ENCODE measurements around the gene TERT.
"Not testable (repeated sequence)": the region's sequence is repeated elsewhere in the genome, so short reads cannot be mapped to it uniquely, and the experiment has no call there.

TERT gene

GRCh38 chr5:1285141-1285540, 9.7 kb downstream of the TERT start:
- Histone ChIP-seq H2BK5ac (ENCODE audit: low read length) (no peak overlapping the region), H3K27me3 (ENCODE audit: control insufficient read depth in 3 of 3, insufficient read depth in 3 of 3, low read depth in 1 of 3, low read length in 3 of 3) (peaks cover 0 to 3% (median 0%) of the 10 kb centered on the region in 3 experiments), H4K8ac (ENCODE audit: low read depth, low read length) (no peak overlapping the region), H3K14ac (ENCODE audit: low read length) (no peak overlapping the region), H2BK120ac (ENCODE audit: low read depth, low read length) (no peak overlapping the region), H2BK15ac (ENCODE audit: low read length) (no peak overlapping the region), H3K23ac (ENCODE audit: low read depth, low read length, poor library complexity) (peak overlapping the region; percentile 73), H3K9ac (ENCODE audit: low read depth, low read length, poor library complexity) (peak overlapping the region; percentile 60), H3K18ac (ENCODE audit: low read length) (no peak overlapping the region), H2AFZ (ENCODE audit: low read length) (no peak overlapping the region), H3K9me3 (replicated peaks in 1 of 2; ENCODE audit: control insufficient read depth in 2 of 2, insufficient read depth in 1 of 2, low read depth in 1 of 2, low read length in 2 of 2) (peaks cover 0 to 4% of the 10 kb centered on the region in 2 donors), H2AK5ac (ENCODE audit: low read depth, low read length) (no peak overlapping the region), H3K4ac (ENCODE audit: low read length) (no peak overlapping the region), H3K36me3 (replicated peaks in 1 of 2; ENCODE audit: control insufficient read depth in 2 of 2, insufficient read depth in 2 of 2, low read length in 2 of 2) (peaks cover 0 to 6% of the 10 kb centered on the region in 2 donors), H4K91ac (ENCODE audit: low read depth, low read length, poor library complexity) (no peak overlapping the region), H3K4me3 (ENCODE audit: low read length in 2 of 2) (no peak overlapping the region), H2BK12ac (ENCODE audit: low read length) (no peak overlapping the region), H3K4me1 (ENCODE audit: control insufficient read depth in 2 of 2, insufficient read depth in 1 of 2, low read depth in 1 of 2, low read length in 2 of 2) (no peaks in the 10 kb centered on the region), H3K4me2 (ENCODE audit: insufficient read depth, low read length, poor library complexity, severe bottlenecking) (no peak overlapping the region), H3K79me1 (ENCODE audit: low read depth, low read length) (peaks cover 10% of the 10 kb centered on the region), H3K27ac (replicated peaks; ENCODE audit: low read length) (no peak overlapping the region)
- WGBS, 2 donors (ENCODE audit: extremely low coverage in 2 of 2, insufficient read length in 2 of 2, insufficient replicate concordance in 1 of 2): no CpG with 5 or more reads among the region's 12 CpGs
- no peak for DNase-seq (ENCODE audit: low spot score)

GRCh38 chr5:1284336-1284970, 10.4 kb downstream of the TERT start:
- H2BK120ac ChIP-seq (ENCODE audit: low read depth, low read length); H3K18ac ChIP-seq (ENCODE audit: low read length); DNase-seq (ENCODE audit: low spot score); H3K4ac ChIP-seq (ENCODE audit: low read length); H2AK5ac ChIP-seq (ENCODE audit: low read depth, low read length); H3K36me3 ChIP-seq (replicated peaks in 1 of 2; ENCODE audit: control insufficient read depth in 2 of 2, insufficient read depth in 2 of 2, low read length in 2 of 2); H3K4me3 ChIP-seq (ENCODE audit: low read length in 2 of 2); H2BK15ac ChIP-seq (ENCODE audit: low read length); H3K14ac ChIP-seq (ENCODE audit: low read length); H3K9me3 ChIP-seq (replicated peaks in 1 of 2; ENCODE audit: control insufficient read depth in 2 of 2, insufficient read depth in 1 of 2, low read depth in 1 of 2, low read length in 2 of 2); H4K91ac ChIP-seq (ENCODE audit: low read depth, low read length, poor library complexity); H3K4me2 ChIP-seq (ENCODE audit: insufficient read depth, low read length, poor library complexity, severe bottlenecking); H3K27ac ChIP-seq (replicated peaks; ENCODE audit: low read length); H2BK5ac ChIP-seq (ENCODE audit: low read length); H2AFZ ChIP-seq (ENCODE audit: low read length); H3K27me3 ChIP-seq (ENCODE audit: control insufficient read depth in 3 of 3, insufficient read depth in 3 of 3, low read depth in 1 of 3, low read length in 3 of 3); H3K23ac ChIP-seq (ENCODE audit: low read depth, low read length, poor library complexity); H4K8ac ChIP-seq (ENCODE audit: low read depth, low read length); H3K79me1 ChIP-seq (ENCODE audit: low read depth, low read length); H3K4me1 ChIP-seq (ENCODE audit: control insufficient read depth in 2 of 2, insufficient read depth in 1 of 2, low read depth in 1 of 2, low read length in 2 of 2); H3K9ac ChIP-seq (ENCODE audit: low read depth, low read length, poor library complexity): not testable (repeated sequence)
- WGBS, 2 donors (ENCODE audit: extremely low coverage in 2 of 2, insufficient read length in 2 of 2, insufficient replicate concordance in 1 of 2): no CpG with 5 or more reads among the region's 27 CpGs
- peak overlapping the region; percentile 41 for H2BK12ac ChIP-seq (ENCODE audit: low read length)

- H3K4me3 ChIP-seq (ENCODE audit: low read length in 2 of 2): not testable (repeated sequence)
Measured at GRCh38 chr5:1283729-1284041, 11.2 kb downstream of the TERT start.

GRCh38 chr5:1282993-1283728, 11.7 kb downstream of the TERT start:
- H3K14ac ChIP-seq (ENCODE audit: low read length): peak overlapping the region; percentile 71
- H3K18ac ChIP-seq (ENCODE audit: low read length); H3K4me3 ChIP-seq (ENCODE audit: low read length in 2 of 2); H4K8ac ChIP-seq (ENCODE audit: low read depth, low read length); DNase-seq (ENCODE audit: low spot score); H2BK5ac ChIP-seq (ENCODE audit: low read length); H3K79me1 ChIP-seq (ENCODE audit: low read depth, low read length); H2AFZ ChIP-seq (ENCODE audit: low read length); H2BK15ac ChIP-seq (ENCODE audit: low read length); H3K4ac ChIP-seq (ENCODE audit: low read length); H3K27me3 ChIP-seq (ENCODE audit: control insufficient read depth in 3 of 3, insufficient read depth in 3 of 3, low read depth in 1 of 3, low read length in 3 of 3); H3K9ac ChIP-seq (ENCODE audit: low read depth, low read length, poor library complexity); H3K4me1 ChIP-seq (ENCODE audit: control insufficient read depth in 2 of 2, insufficient read depth in 1 of 2, low read depth in 1 of 2, low read length in 2 of 2); H3K27ac ChIP-seq (replicated peaks; ENCODE audit: low read length); H2BK120ac ChIP-seq (ENCODE audit: low read depth, low read length); H3K9me3 ChIP-seq (replicated peaks in 1 of 2; ENCODE audit: control insufficient read depth in 2 of 2, insufficient read depth in 1 of 2, low read depth in 1 of 2, low read length in 2 of 2); H3K36me3 ChIP-seq (replicated peaks in 1 of 2; ENCODE audit: control insufficient read depth in 2 of 2, insufficient read depth in 2 of 2, low read length in 2 of 2); H4K91ac ChIP-seq (ENCODE audit: low read depth, low read length, poor library complexity); H3K4me2 ChIP-seq (ENCODE audit: insufficient read depth, low read length, poor library complexity, severe bottlenecking); H2AK5ac ChIP-seq (ENCODE audit: low read depth, low read length); H2BK12ac ChIP-seq (ENCODE audit: low read length): not testable (repeated sequence)
- WGBS, 2 donors (ENCODE audit: extremely low coverage in 2 of 2, insufficient read length in 2 of 2, insufficient replicate concordance in 1 of 2): no CpG with 5 or more reads among the region's 40 CpGs
- peak overlapping the region; percentile 43 for H3K23ac ChIP-seq (ENCODE audit: low read depth, low read length, poor library complexity)

More at GRCh38 chr5:1283729-1284041, 11.2 kb downstream of the TERT start:
- not testable (repeated sequence) for H3K79me1 ChIP-seq (ENCODE audit: low read depth, low read length); H4K91ac ChIP-seq (ENCODE audit: low read depth, low read length, poor library complexity); H3K4me1 ChIP-seq (ENCODE audit: control insufficient read depth in 2 of 2, insufficient read depth in 1 of 2, low read depth in 1 of 2, low read length in 2 of 2); H3K18ac ChIP-seq (ENCODE audit: low read length); H3K27me3 ChIP-seq (ENCODE audit: control insufficient read depth in 3 of 3, insufficient read depth in 3 of 3, low read depth in 1 of 3, low read length in 3 of 3); H3K4me2 ChIP-seq (ENCODE audit: insufficient read depth, low read length, poor library complexity, severe bottlenecking); H2BK12ac ChIP-seq (ENCODE audit: low read length); H2BK5ac ChIP-seq (ENCODE audit: low read length); DNase-seq (ENCODE audit: low spot score); H2AFZ ChIP-seq (ENCODE audit: low read length); H4K8ac ChIP-seq (ENCODE audit: low read depth, low read length); H2AK5ac ChIP-seq (ENCODE audit: low read depth, low read length); H3K14ac ChIP-seq (ENCODE audit: low read length); H2BK15ac ChIP-seq (ENCODE audit: low read length); H3K9ac ChIP-seq (ENCODE audit: low read depth, low read length, poor library complexity); H3K9me3 ChIP-seq (replicated peaks in 1 of 2; ENCODE audit: control insufficient read depth in 2 of 2, insufficient read depth in 1 of 2, low read depth in 1 of 2, low read length in 2 of 2); H3K27ac ChIP-seq (replicated peaks; ENCODE audit: low read length); H3K4ac ChIP-seq (ENCODE audit: low read length); H2BK120ac ChIP-seq (ENCODE audit: low read depth, low read length); H3K36me3 ChIP-seq (replicated peaks in 1 of 2; ENCODE audit: control insufficient read depth in 2 of 2, insufficient read depth in 2 of 2, low read length in 2 of 2)
- WGBS, 2 donors (ENCODE audit: extremely low coverage in 2 of 2, insufficient read length in 2 of 2, insufficient replicate concordance in 1 of 2): no CpG with 5 or more reads among the region's 16 CpGs
- H3K23ac ChIP-seq (ENCODE audit: low read depth, low read length, poor library complexity): peak overlapping the region; percentile 43
